Measurements from ENCODE around the gene THSD1.

DNA sequence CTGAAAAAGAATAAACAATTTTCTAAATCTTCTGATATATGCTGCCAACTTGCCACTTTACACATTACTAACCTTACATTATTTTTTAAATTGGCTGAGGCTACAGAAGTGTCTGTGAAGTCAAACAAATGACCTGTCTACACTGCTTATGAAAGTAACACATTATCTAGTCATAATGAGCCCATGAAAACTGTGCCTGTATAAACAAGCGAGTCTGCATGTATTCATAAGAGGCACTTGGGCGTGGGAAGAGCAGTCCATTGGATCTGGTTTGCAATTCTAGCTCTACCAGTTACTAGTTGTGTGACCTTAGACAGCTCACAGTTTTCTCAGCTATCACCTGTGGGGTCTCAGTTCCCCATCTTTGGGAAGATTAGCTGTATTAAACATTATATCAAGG, 41.4 kb upstream of the THSD1 start:
- TF ChIP-seq POLR2A (IDR thresholded peaks at IDR 0.05): no peak
- TF ChIP-seq, protein P1, sequence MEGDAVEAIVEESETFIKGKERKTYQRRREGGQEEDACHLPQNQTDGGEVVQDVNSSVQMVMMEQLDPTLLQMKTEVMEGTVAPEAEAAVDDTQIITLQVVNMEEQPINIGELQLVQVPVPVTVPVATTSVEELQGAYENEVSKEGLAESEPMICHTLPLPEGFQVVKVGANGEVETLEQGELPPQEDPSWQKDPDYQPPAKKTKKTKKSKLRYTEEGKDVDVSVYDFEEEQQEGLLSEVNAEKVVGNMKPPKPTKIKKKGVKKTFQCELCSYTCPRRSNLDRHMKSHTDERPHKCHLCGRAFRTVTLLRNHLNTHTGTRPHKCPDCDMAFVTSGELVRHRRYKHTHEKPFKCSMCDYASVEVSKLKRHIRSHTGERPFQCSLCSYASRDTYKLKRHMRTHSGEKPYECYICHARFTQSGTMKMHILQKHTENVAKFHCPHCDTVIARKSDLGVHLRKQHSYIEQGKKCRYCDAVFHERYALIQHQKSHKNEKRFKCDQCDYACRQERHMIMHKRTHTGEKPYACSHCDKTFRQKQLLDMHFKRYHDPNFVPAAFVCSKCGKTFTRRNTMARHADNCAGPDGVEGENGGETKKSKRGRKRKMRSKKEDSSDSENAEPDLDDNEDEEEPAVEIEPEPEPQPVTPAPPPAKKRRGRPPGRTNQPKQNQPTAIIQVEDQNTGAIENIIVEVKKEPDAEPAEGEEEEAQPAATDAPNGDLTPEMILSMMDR (IDR thresholded peaks at IDR 0.05): no peak
